ENCODE data around the gene DACT2.

DNA sequence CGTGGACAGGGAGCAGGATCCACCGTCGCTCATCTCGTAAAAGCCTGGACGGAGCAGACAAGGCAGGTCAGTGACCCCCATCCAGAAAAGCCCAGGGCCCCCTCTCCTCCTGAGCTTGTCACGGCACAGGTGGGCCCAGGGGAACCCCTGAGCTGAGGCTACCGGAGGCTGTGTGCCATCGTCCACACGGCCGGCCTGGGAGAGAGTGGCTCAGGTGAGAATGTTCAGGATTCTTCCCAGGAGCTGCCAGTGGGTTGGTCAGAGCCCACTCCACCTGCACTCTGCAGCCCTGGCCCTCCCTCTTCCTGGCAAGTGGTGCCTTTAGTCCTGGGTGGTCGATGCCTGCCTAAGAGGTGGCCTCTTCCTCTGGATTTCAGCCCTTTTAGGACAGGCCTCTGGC, 9.2 kb downstream of the DACT2 start:
- TF ChIP-seq TCF7L2 (IDR thresholded peaks at IDR 0.05; ENCODE audit: low read depth, low read length) (no peak), CTCF (IDR thresholded peaks at IDR 0.05) (no peak), POLR2AphosphoS5 (IDR thresholded peaks at IDR 0.05; ENCODE audit: low read depth, low read length) (no peak), SIN3A (IDR thresholded peaks at IDR 0.05; ENCODE audit: borderline replicate concordance, insufficient read depth, low read depth, low read length) (no peak)
- TF ChIP-seq, protein P1, sequence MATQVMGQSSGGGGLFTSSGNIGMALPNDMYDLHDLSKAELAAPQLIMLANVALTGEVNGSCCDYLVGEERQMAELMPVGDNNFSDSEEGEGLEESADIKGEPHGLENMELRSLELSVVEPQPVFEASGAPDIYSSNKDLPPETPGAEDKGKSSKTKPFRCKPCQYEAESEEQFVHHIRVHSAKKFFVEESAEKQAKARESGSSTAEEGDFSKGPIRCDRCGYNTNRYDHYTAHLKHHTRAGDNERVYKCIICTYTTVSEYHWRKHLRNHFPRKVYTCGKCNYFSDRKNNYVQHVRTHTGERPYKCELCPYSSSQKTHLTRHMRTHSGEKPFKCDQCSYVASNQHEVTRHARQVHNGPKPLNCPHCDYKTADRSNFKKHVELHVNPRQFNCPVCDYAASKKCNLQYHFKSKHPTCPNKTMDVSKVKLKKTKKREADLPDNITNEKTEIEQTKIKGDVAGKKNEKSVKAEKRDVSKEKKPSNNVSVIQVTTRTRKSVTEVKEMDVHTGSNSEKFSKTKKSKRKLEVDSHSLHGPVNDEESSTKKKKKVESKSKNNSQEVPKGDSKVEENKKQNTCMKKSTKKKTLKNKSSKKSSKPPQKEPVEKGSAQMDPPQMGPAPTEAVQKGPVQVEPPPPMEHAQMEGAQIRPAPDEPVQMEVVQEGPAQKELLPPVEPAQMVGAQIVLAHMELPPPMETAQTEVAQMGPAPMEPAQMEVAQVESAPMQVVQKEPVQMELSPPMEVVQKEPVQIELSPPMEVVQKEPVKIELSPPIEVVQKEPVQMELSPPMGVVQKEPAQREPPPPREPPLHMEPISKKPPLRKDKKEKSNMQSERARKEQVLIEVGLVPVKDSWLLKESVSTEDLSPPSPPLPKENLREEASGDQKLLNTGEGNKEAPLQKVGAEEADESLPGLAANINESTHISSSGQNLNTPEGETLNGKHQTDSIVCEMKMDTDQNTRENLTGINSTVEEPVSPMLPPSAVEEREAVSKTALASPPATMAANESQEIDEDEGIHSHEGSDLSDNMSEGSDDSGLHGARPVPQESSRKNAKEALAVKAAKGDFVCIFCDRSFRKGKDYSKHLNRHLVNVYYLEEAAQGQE (IDR thresholded peaks at IDR 0.05; ENCODE audit: insufficient read depth in 1 of 2, low read depth in 2 of 2, low read length in 1 of 2): no peak

Data from Panc1 (cell line).